HepG2 (cell line): Measurements from ENCODE around the gene NOP9. TPM values are rescaled to one million over a fixed set of nuclear protein-coding genes. Genes with fewer than 3 reads are reported as not detected.

ENCODE experiments used
- ATAC-seq: fragments of 200-7000 bp; cut with Tn5 transposase; 3 replicates; pipeline ENCODE4 v1.9.1; 2020; ENCODE audit warnings: mild to moderate bottlenecking, moderate library complexity
- BruUV-seq: library from RNA; stranded (reverse); fragments of 400-500 nt; replicated peaks from 2 replicates; lab custom pipeline; 2021; lab: Mats Ljungman, UMichigan
- CTCF ChIA-PET: fragments of 300-600 bp; formaldehyde crosslinking; extraction: SDS; loops from one replicate; lab custom pipeline; 2021; ENCODE audit warnings: low total read pairs, inconsistent platforms, low intra/inter-chr PET ratio; lab: Yijun Ruan, JAX
- POLR2A ChIA-PET: fragments of 350-600 bp; sonication (Branson Sonifier 250); formaldehyde crosslinking; loops from one replicate; lab custom pipeline; 2020; ENCODE audit warnings: antibody characterized with exemption, inconsistent platforms; lab: Yijun Ruan, JAX
- DNase-seq: peaks from one replicate; pipeline ENCODE4 v3.0.0-alpha.2; 2015; ENCODE audit warnings: low spot score
- FAIRE-seq: peaks from 3 replicates; lab custom pipeline; 2011; peaks lifted over from hg19 to GRCh38; lab: Jason Lieb, UNC
- H2AFZ ChIP-seq: one replicate; pipeline ENCODE4 v1.6.1; 2011; ENCODE audit warnings: low read length, inconsistent platforms
- H3K27ac ChIP-seq: fragments of 300-600 bp; 3 replicates; pipeline ENCODE4 v1.8.0; 2011; ENCODE audit warnings: mixed run types, mild to moderate bottlenecking, mixed read lengths, low read length, inconsistent platforms; ENCODE audit not compliant: insufficient read depth; ENCODE audit errors: extremely low read length
- H3K27me3 ChIP-seq, 2 experiments: fragments of 200-600 bp in 1 of 2; 2 replicates in 1 of 2; 3 replicates in 1 of 2; pipeline versions ENCODE4 v1.6.0 to v1.8.0; 2011; ENCODE audit warnings: low read length in 2 of 2, mild to moderate bottlenecking in 2 of 2, moderate library complexity in 2 of 2, inconsistent platforms in 1 of 2; ENCODE audit not compliant: insufficient read depth in 2 of 2, control insufficient read depth in 1 of 2
- H3K36me3 ChIP-seq, 2 experiments: fragments of 200-600 bp in 1 of 2; replicated peaks in 1 of 2; 2 replicates in 1 of 2; 3 replicates in 1 of 2; pipeline versions ENCODE4 v1.5.1 to v1.8.0; 2011; ENCODE audit warnings: low read length in 2 of 2, inconsistent platforms in 1 of 2; ENCODE audit not compliant: insufficient read depth in 2 of 2, control insufficient read depth in 1 of 2
- H3K4me1 ChIP-seq: 2 replicates; pipeline ENCODE4 v1.5.1; 2012; ENCODE audit warnings: low read length, inconsistent platforms; ENCODE audit not compliant: insufficient read depth
- H3K4me2 ChIP-seq: 2 replicates; pipeline ENCODE4 v1.6.0; 2011; ENCODE audit warnings: low read depth, low read length, inconsistent platforms
- H3K4me3 ChIP-seq, 3 experiments: fragments of 200-600 bp in 1 of 3; sonication (generic), shearing (Covaris generic) in 1 of 3; replicated peaks in 1 of 3; 2 replicates each; pipeline ENCODE4 v1.5.1; 2011 to 2016; ENCODE audit warnings: low read length in 3 of 3, inconsistent platforms in 2 of 3, low read depth in 2 of 3, mild to moderate bottlenecking in 2 of 3, control low read depth in 1 of 3, mixed read lengths in 1 of 3; ENCODE audit not compliant: insufficient read depth in 1 of 3
- H3K79me2 ChIP-seq: one replicate; pipeline ENCODE4 v1.6.1; 2011; ENCODE audit warnings: low read length, inconsistent platforms; ENCODE audit not compliant: insufficient read depth
- H3K9ac ChIP-seq: 2 replicates; pipeline ENCODE4 v1.6.0; 2011; ENCODE audit warnings: mild to moderate bottlenecking, low read depth, low read length, inconsistent platforms; ENCODE audit not compliant: insufficient read depth
- H3K9me3 ChIP-seq: 2 replicates; pipeline ENCODE4 v1.5.1; 2012; ENCODE audit warnings: mild to moderate bottlenecking, low read length
- H4K20me1 ChIP-seq: 2 replicates; pipeline ENCODE4 v1.6.0; 2011; ENCODE audit warnings: inconsistent platforms, mild to moderate bottlenecking, low read length, moderate library complexity; ENCODE audit not compliant: insufficient read depth
- AGO2 ChIP-seq: fragments of 200-400 bp; formaldehyde crosslinking; optimal IDR thresholded peaks from 2 replicates; pipeline ENCODE3; 2017; ENCODE audit warnings: mild to moderate bottlenecking, low read depth, low read length, moderate library complexity
- FIP1L1 ChIP-seq: fragments of 200-400 bp; formaldehyde crosslinking; IDR thresholded peaks from 2 replicates; pipeline ENCODE4 v1.6.1; 2018; ENCODE audit warnings: low read depth, mild to moderate bottlenecking, low read length, moderate library complexity, borderline replicate concordance; ENCODE audit not compliant: insufficient read depth
- GABPB1 ChIP-seq: IDR thresholded peaks from 2 replicates; pipeline ENCODE4 v1.6.1; 2016; ENCODE audit warnings: mild to moderate bottlenecking, missing genetic modification reagents, moderate library complexity, missing compliant biosample characterization
- HIVEP1 ChIP-seq: sonication (generic); formaldehyde crosslinking; IDR thresholded peaks from 2 replicates; pipeline ENCODE4 v1.4.0; 2020; ENCODE audit warnings: mild to moderate bottlenecking, missing genetic modification reagents
- KLF16 ChIP-seq, 2 experiments: sonication (generic) in 1 of 2; formaldehyde crosslinking in 1 of 2; IDR thresholded peaks; 2 replicates each; pipeline versions ENCODE4 v1.6.1 to v1.8.0; 2016 to 2023; ENCODE audit warnings: missing genetic modification reagents in 2 of 2, missing compliant biosample characterization in 1 of 2
- MTA1 ChIP-seq: sonication (generic); formaldehyde crosslinking; IDR thresholded peaks from 2 replicates; pipeline ENCODE4 v1.4.0; 2020; ENCODE audit warnings: missing genetic modification reagents, mild to moderate bottlenecking, borderline replicate concordance
- NFAT5 ChIP-seq: sonication (generic); formaldehyde crosslinking; IDR thresholded peaks from 2 replicates; pipeline ENCODE4 v1.4.0; 2020; ENCODE audit warnings: missing genetic modification reagents
- RBFOX2 ChIP-seq: fragments of 200-400 bp; formaldehyde crosslinking; IDR thresholded peaks from 2 replicates; pipeline ENCODE4 v1.6.1; 2017; ENCODE audit warnings: low read depth, mild to moderate bottlenecking, low read length
- ZNF232 ChIP-seq: sonication (generic); formaldehyde crosslinking; IDR thresholded peaks from 2 replicates; pipeline ENCODE4 v1.4.0; 2020; ENCODE audit warnings: missing genetic modification reagents, borderline replicate concordance
- ZNF335 ChIP-seq: sonication (generic); formaldehyde crosslinking; IDR thresholded peaks from 2 replicates; pipeline ENCODE4 v1.4.0; 2020; ENCODE audit warnings: missing genetic modification reagents
- ZNF678 ChIP-seq: sonication (generic); formaldehyde crosslinking; IDR thresholded peaks from 2 replicates; pipeline ENCODE4 v1.4.0; 2020; ENCODE audit warnings: mild to moderate bottlenecking, missing genetic modification reagents
- ZNF768 ChIP-seq: sonication (generic); formaldehyde crosslinking; IDR thresholded peaks from 2 replicates; pipeline ENCODE4 v1.4.0; 2020; ENCODE audit warnings: missing genetic modification reagents
- WGBS: methylation state at CpG from one replicate; pipeline ENCODE4 v1.1.6; 2017; ENCODE audit warnings: low lambda C conversion rate; 5-methylcytosine and 5-hydroxymethylcytosine counted together
- in situ Hi-C: cut with HindIII; loops from 2 replicates; pipeline ENCODE4 v1.10.0; 2017; ENCODE audit warnings: low pct_unique_long_range_greater_than_20kb; ENCODE audit not compliant: extremely low pct_ligation_motif_present
- intact Hi-C: fragments of 100-400 bp; cut with micrococcal nuclease; formaldehyde crosslinking; loops from one replicate; pipeline ENCODE4 v1.10.0; 2022; ENCODE audit not compliant: unreplicated experiment
- polyA plus RNA-seq, 8 experiments: library from polyadenylated mRNA; depleted of rRNA in 3 of 8; stranded (reverse) in 7 of 8; unstranded in 1 of 8; fragments of >200 nt; fragmentation: Illumina TruSeq in 4 of 8; extraction: Trizol in 4 of 8; gene quantifications; 2 replicates each; pipeline versions ENCODE4 v1.2.1 to v1.2.3, GENCODE V29; 2011 to 2016; ENCODE audit warnings: low read depth in 4 of 8, missing spikeins in 1 of 8, mixed read lengths in 1 of 8; ENCODE audit not compliant: insufficient read depth in 1 of 8
- total RNA-seq, 5 experiments: library from RNA; depleted of rRNA; stranded (reverse); fragments of >200 nt; fragmentation: Illumina TruSeq; extraction: Trizol; gene quantifications; 2 replicates each; pipeline ENCODE4 v1.2.3, GENCODE V29; 2016; ENCODE audit warnings: low read depth in 1 of 5

Gene NOP9
- total and polyA plus RNA-seq, 2 of the 13 experiments (the other 11 are each of a cell fraction or from before 2014, with no cell fraction given), result 24.5 to 61.6 TPM

DNA sequence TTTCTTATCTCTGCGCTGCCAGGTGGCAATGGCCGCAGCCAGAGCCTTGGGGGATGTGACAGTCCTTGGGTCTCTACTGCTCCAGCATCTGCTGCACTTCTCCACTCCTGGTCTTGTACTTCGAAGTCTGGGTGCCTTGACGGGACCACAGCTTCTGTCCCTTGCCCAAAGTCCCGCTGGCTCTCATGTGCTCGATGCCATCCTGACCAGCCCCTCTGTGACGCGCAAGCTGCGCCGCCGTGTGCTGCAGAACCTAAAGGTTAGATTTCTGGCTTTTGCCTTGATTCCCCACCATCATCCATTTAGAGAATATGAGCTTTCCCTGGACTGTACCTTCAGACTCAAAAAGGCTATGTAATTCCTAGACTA lies 4.4 kb downstream of the NOP9 start:
- DNase-seq (no peak), ATAC-seq (no peak), FAIRE-seq (no peak)
- in situ Hi-C loops (no loop called here), intact Hi-C loops (no loop called here)
- TF ChIP-seq AGO2 (peak; percentile 79), ZNF232 (CRISPR knock-in tag) (peak; percentile 16; the same call in 1 of the 2 replicates), NFAT5 (CRISPR knock-in tag) (0 out of 2 replicates have a peak, but pooled peaks have one; percentile 24), ZNF678 (CRISPR knock-in tag) (no peak), ZNF768 (CRISPR knock-in tag) (0 out of 2 replicates have a peak, but pooled peaks have one; percentile 21), FIP1L1 (no peak), HIVEP1 (peak; percentile 55; the same call in 1 of the 2 replicates), ZNF335 (CRISPR knock-in tag) (no peak), GABPB1 (CRISPR knock-in tag) (0 out of 2 replicates have a peak, but pooled peaks have one; percentile 6), RBFOX2 (peak; percentile 58; the same call in 1 of the 2 replicates), MTA1 (CRISPR knock-in tag) (no peak; the same call in 1 of the 2 replicates), KLF16 (CRISPR knock-in tag; IDR thresholded peaks at IDR 0.05) (0 out of 4 replicates have a peak, but pooled peaks of 1 of the 2 experiments have one; percentile 63)
- H3K4me2 ChIP-seq, result no peak overlapping the region
- no TSS peak for BruUV-seq
- H3K79me2 ChIP-seq, result peaks cover 33% of the 10 kb centered on the region
- no peak overlapping the region for H3K27ac ChIP-seq
- peaks cover 53% of the 10 kb centered on the region for H3K4me1 ChIP-seq
- 98% methylated on average over 11 of the region's 11 CpGs for WGBS
- no peaks in the 10 kb centered on the region for H3K9me3 ChIP-seq
- H3K4me3 ChIP-seq, result no peak overlapping the region
- no peaks in the 10 kb centered on the region; a peak in 1 of 5 replicates for H3K27me3 ChIP-seq
- peaks cover 49 to 58% of the 10 kb centered on the region in 2 experiments for H3K36me3 ChIP-seq
- H3K9ac ChIP-seq, result no peak overlapping the region
- CTCF ChIA-PET, result no interaction called here
- 0 out of 2 replicates have a peak, but pooled peaks cover 4% of the 10 kb centered on the region for H4K20me1 ChIP-seq
- POLR2A ChIA-PET, result interaction anchor here (1.3 to 24.7 kb wide), 3 partner anchors 33 to 88 kb away, joined by 3 to 850 read pairs (median 12); partner anchors contain the start of genes GMPR2, MDP1, NEDD8 and RABGGTA
- H2AFZ ChIP-seq, result no peak overlapping the region
